DOHH2 (cell line): Measurements from ENCODE around the gene CSAD.

Experiments used
- CTCF ChIP-seq: fragments of 200-600 bp; sonication (generic); IDR thresholded peaks from one replicate; pipeline ENCODE4 v1.5.1; 2014; ENCODE audit warnings: antibody characterized with exemption, mild to moderate bottlenecking, low read depth, low read length; ENCODE audit not compliant: poor library complexity, severe bottlenecking
- EZH2phosphoT487 ChIP-seq: fragments of 200-600 bp; sonication (generic); IDR thresholded peaks from 2 replicates; pipeline ENCODE4 v1.6.1; 2017; ENCODE audit warnings: borderline replicate concordance, mild to moderate bottlenecking, antibody characterized with exemption, low read length, moderate library complexity, mixed read lengths

GRCh38 chr12:53220694-53221202 lies 40.0 kb upstream of the CSAD start:
- no peak for TF ChIP-seq CTCF
- no peak for TF ChIP-seq EZH2phosphoT487
